ENCODE data around the gene CD276.

The CD276 gene

DNA sequence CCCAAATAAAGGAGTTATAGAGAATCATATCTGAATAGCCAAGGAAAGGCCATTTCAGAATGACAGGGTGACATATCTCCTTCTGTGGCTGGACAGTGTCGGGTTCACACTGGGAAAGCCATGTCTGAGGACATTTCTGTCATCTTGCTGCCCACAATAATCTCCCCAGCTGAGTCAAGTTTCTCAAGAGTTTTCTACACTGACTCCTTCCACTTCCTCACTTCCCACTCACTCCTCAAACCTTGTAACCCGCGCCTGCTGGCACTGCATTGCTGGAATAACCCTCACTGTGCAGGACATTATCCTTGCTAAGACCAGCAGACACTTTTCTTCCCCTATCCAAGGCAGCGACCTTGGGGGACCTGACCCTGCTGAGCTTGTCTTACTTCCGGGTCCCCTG lies 74.3 kb downstream of the CD276 start:
- no peaks in the 10 kb centered on the region for H3K27me3 ChIP-seq (ENCODE audit: insufficient read depth, low read length, poor library complexity)

DNA sequence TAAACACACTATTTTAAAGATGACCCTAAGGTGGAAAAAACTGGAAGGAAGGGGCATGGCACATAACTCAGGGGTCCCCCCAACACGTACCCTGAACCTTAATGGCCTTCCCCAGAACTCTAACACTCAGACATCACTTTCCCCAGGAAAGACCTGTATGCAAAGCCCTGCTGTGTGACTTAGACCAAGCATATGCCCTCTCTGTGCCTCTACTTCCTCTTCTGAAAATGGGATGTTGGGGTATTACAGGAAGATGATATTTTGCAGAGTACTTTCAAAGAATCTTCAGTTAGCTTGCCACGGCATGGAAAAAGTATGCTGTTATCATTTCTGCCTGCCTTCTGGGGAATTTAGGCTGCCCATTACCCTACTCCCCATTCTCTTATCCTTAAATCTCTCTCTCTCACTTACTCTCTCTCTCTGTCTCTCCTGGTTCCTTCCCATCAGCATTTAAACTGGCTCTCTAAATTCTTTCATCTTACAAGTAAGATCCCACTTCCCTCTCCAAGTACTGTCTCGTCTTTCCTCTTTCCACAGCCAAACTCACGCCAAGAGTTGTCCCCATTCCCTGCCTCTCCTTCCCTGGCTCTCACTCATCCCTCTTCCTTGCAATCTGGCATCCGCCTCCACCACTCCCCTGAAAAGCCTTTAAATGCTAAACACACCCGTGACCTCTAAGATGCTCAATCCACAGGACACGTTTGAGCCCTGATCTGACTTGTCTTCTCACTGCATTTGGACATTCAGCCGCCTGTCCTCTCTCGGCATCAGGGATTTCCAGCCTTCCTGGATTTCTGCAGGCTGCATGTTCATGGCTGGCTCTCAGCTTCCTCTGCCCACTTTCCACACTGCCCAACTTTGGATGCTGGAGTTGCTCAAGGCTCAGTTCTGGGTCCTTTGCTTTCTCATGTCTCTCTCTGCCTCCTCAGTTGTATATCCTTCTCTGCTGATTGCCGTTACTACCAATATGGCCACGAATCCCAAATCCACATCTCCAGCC lies 76.4 kb downstream of the CD276 start:
- H4K8ac ChIP-seq (ENCODE audit: low read depth, low read length) = no peak overlapping the region
- H3K4me2 ChIP-seq (ENCODE audit: low read length) = no peak overlapping the region
- no peak overlapping the region for H2BK120ac ChIP-seq (ENCODE audit: low read depth, low read length)
- no peaks in the 10 kb centered on the region for H3K27me3 ChIP-seq (ENCODE audit: insufficient read depth, low read length, poor library complexity)
- H3K27ac ChIP-seq (ENCODE audit: low read depth, low read length) = no peak overlapping the region
- no peak overlapping the region for H4K5ac ChIP-seq (ENCODE audit: low read length)
- H3K4me3 ChIP-seq (ENCODE audit: low read length) = no peak overlapping the region
- H3K4ac ChIP-seq (ENCODE audit: low read depth, low read length) = no peak overlapping the region
- H3K36me3 ChIP-seq (ENCODE audit: control insufficient read depth, insufficient read depth, low read length) = no peaks in the 10 kb centered on the region
- H2BK15ac ChIP-seq (replicated peaks; ENCODE audit: low read depth) = no peak overlapping the region
- no peak overlapping the region for H2AK5ac ChIP-seq (ENCODE audit: low read length)
- H3K9ac ChIP-seq (ENCODE audit: low read length) = no peak overlapping the region
- H3K23ac ChIP-seq (ENCODE audit: low read length) = no peak overlapping the region
- H3K79me1 ChIP-seq (ENCODE audit: low read length) = no peaks in the 10 kb centered on the region
- H3K4me1 ChIP-seq (ENCODE audit: control insufficient read depth, low read depth, low read length) = no peaks in the 10 kb centered on the region
- H2BK5ac ChIP-seq (ENCODE audit: low read length) = no peak overlapping the region
- no CpG with 5 or more reads among the region's 11 CpGs for WGBS (ENCODE audit: extremely low coverage, insufficient coverage, low lambda C conversion rate)
- no peak overlapping the region for H3K56ac ChIP-seq (ENCODE audit: low read length)
- no peak overlapping the region for H3K18ac ChIP-seq (ENCODE audit: low read length)
- no peak for DNase-seq
- no peaks in the 10 kb centered on the region for H3K79me2 ChIP-seq (ENCODE audit: control insufficient read depth, insufficient read depth, low read length)

More for the DNA sequence above, 74.3 kb downstream of the CD276 start:
- H4K8ac ChIP-seq (ENCODE audit: low read depth, low read length) = no peak overlapping the region
- no peak overlapping the region for H2BK15ac ChIP-seq (replicated peaks; ENCODE audit: low read depth)
- no peak overlapping the region for H2BK120ac ChIP-seq (ENCODE audit: low read depth, low read length)
- H3K4me1 ChIP-seq (ENCODE audit: control insufficient read depth, low read depth, low read length) = peaks cover 9% of the 10 kb centered on the region
- no peaks in the 10 kb centered on the region for H3K36me3 ChIP-seq (ENCODE audit: control insufficient read depth, insufficient read depth, low read length)
- no peak overlapping the region for H4K5ac ChIP-seq (ENCODE audit: low read length)
- no peak overlapping the region for H3K27ac ChIP-seq (ENCODE audit: low read depth, low read length)
- H3K4ac ChIP-seq (ENCODE audit: low read depth, low read length) = no peak overlapping the region
- no peak overlapping the region for H2BK5ac ChIP-seq (ENCODE audit: low read length)
- H3K9ac ChIP-seq (ENCODE audit: low read length) = no peak overlapping the region
- H3K79me2 ChIP-seq (ENCODE audit: control insufficient read depth, insufficient read depth, low read length) = no peaks in the 10 kb centered on the region
- H2AK5ac ChIP-seq (ENCODE audit: low read length) = no peak overlapping the region
- DNase-seq = no peak
- no peak overlapping the region for H3K4me2 ChIP-seq (ENCODE audit: low read length)
- no peaks in the 10 kb centered on the region for H3K79me1 ChIP-seq (ENCODE audit: low read length)
- H3K56ac ChIP-seq (ENCODE audit: low read length) = no peak overlapping the region
- no peak overlapping the region for H3K4me3 ChIP-seq (ENCODE audit: low read length)
- no peak overlapping the region for H3K23ac ChIP-seq (ENCODE audit: low read length)
- WGBS (ENCODE audit: extremely low coverage, insufficient coverage, low lambda C conversion rate) = no CpG with 5 or more reads among the region's 5 CpGs
- H3K18ac ChIP-seq (ENCODE audit: low read length) = no peak overlapping the region

DNA sequence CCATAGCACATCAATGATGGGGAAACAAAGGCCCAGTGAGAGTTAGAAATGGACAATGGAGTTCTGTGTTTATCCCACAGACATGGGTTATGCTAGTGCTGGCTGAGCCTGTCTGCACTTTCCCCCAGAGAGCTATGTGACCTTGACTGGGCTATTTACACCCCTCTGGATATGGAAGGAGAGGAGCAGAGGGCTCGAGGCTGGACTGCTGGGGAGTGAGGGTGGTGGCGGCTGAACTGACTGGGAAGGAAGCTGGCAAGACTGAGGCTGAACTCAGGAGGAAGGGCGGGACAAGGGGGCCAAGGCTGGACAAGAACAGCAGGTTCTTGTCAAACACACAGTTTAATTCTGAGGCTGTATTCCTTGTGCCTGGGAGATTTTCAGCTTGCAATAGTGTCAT lies 79.7 kb downstream of the CD276 start:
- no peak overlapping the region for H3K56ac ChIP-seq (ENCODE audit: low read length)
- H2BK15ac ChIP-seq (replicated peaks; ENCODE audit: low read depth) = no peak overlapping the region
- no peak overlapping the region for H3K18ac ChIP-seq (ENCODE audit: low read length)
- H3K36me3 ChIP-seq (ENCODE audit: control insufficient read depth, insufficient read depth, low read length) = no peaks in the 10 kb centered on the region
- no peak for DNase-seq
- H3K27me3 ChIP-seq (ENCODE audit: insufficient read depth, low read length, poor library complexity) = no peaks in the 10 kb centered on the region
- no peak overlapping the region for H3K4ac ChIP-seq (ENCODE audit: low read depth, low read length)
- no peak overlapping the region for H2BK120ac ChIP-seq (ENCODE audit: low read depth, low read length)
- H3K79me2 ChIP-seq (ENCODE audit: control insufficient read depth, insufficient read depth, low read length) = no peaks in the 10 kb centered on the region
- H3K4me3 ChIP-seq (ENCODE audit: low read length) = no peak overlapping the region
- no peak overlapping the region for H4K8ac ChIP-seq (ENCODE audit: low read depth, low read length)
- H2AK5ac ChIP-seq (ENCODE audit: low read length) = no peak overlapping the region
- no CpG with 5 or more reads among the region's 3 CpGs for WGBS (ENCODE audit: extremely low coverage, insufficient coverage, low lambda C conversion rate)
- no peaks in the 10 kb centered on the region for H3K79me1 ChIP-seq (ENCODE audit: low read length)
- no peak overlapping the region for H3K23ac ChIP-seq (ENCODE audit: low read length)
- H3K9ac ChIP-seq (ENCODE audit: low read length) = no peak overlapping the region
- H3K27ac ChIP-seq (ENCODE audit: low read depth, low read length) = no peak overlapping the region
- no peak overlapping the region for H3K4me2 ChIP-seq (ENCODE audit: low read length)
- no peak overlapping the region for H4K5ac ChIP-seq (ENCODE audit: low read length)
- no peak overlapping the region for H2BK5ac ChIP-seq (ENCODE audit: low read length)
- no peaks in the 10 kb centered on the region for H3K4me1 ChIP-seq (ENCODE audit: control insufficient read depth, low read depth, low read length)
